HG02571 (cell line): ENCODE results near the gene SLC24A4.

Source experiments
- ATAC-seq: cut with Tn5 transposase; IDR thresholded peaks from one replicate; pipeline ENCODE4 v1.9.1; 2021; ENCODE audit warnings: mild to moderate bottlenecking, moderate library complexity; ENCODE audit not compliant: unreplicated experiment

The SLC24A4 gene

DNA sequence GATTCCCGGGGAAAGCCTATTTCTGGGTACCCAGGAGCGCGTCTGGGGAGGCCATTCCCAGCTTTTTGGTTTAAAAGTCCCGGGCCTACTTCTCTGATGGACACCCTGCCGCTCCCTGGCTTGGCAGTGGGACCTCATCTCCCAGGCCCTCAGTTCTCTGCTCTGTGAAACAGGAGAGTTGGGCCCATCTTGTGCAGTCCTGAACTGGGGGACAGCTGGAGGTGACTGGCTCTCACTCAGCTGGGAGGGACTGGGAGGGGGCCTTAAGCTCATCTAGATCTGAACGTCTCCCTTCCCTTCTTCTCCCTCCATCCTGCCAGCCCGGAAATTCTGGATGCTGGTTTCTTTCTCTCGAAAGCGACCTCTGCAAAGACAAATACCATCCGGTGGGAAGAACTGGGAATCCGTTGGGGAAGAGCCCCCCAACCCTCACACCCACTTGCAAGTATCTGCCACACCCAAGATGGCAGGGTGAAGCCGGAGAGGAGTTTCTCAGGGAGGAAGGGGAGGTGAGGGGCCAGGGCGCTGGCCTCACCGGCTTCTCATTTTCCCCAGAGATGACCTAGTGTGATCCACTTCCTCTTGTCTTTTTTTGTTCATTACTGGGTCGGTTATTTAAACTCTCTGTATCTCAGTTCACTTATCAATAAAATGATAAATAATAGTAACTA lies 192.0 kb downstream of the SLC24A4 start:
- ATAC-seq, result no peak

DNA sequence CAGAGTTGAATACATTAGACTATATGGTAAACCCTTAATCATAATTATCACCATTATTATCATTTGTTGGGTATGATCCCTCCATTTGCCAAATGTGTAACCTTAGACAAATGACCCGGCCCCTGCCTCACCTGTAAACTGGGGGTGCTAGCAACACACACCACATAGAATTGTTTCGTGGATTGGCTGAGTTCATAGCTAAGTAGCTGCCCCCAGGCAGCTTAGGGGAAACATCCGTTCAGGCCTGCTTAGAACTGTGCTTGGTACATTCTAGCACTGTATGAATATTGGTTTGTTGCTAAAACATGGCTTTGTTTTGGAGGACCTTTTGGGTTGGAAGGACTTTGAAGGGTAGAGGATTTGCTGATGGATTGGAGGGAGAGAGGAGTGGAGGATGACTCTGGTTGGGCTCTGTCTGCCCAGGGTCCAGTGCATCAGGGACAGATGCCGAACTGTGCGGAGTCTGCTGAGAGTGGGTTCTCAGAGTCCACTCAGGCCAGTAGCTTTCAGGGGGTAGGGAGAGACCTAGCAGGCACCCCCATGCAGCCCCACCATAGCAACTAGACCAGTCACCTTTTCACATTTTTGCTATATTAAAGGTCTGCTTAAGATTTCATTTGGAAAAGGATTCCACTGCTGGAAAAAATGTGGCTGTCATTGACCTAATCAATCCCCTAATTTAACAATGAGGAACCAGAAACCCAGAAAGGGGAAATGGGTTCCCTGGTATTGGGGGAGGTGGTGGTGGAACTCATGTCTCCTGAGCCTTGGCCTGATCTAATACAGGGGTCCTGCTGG lies 192.8 kb downstream of the SLC24A4 start:
- no peak for ATAC-seq

DNA sequence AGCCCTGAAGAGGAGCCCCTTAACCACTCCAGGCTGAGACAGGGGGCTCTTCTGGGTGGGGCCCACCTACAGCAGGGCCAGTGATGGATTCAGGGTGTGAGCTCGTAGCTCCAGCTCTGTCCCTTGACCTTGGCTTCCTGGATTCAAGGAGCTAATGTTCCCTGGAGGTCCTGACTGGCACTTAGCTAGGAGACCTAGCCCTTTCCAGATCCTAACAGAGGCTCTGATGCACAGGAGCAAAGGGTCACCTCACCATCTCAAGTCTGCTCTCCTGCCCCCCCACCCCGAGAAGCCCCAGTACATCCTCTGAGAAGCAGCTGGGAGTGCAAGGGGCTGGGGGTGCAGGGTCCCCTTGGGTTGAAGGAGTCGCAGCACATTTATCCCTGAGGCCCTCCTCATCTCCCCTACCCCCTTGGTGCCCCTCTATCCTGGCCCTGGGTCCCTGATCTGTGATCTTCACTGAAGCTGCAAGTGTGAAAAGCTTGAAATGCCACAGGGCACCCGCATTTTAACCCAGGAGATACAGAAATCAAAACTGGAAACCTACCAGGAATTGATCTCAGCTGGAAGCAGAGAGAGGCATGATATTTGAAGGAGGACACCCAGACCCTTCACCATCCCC lies 193.5 kb downstream of the SLC24A4 start:
- ATAC-seq, result no peak

DNA sequence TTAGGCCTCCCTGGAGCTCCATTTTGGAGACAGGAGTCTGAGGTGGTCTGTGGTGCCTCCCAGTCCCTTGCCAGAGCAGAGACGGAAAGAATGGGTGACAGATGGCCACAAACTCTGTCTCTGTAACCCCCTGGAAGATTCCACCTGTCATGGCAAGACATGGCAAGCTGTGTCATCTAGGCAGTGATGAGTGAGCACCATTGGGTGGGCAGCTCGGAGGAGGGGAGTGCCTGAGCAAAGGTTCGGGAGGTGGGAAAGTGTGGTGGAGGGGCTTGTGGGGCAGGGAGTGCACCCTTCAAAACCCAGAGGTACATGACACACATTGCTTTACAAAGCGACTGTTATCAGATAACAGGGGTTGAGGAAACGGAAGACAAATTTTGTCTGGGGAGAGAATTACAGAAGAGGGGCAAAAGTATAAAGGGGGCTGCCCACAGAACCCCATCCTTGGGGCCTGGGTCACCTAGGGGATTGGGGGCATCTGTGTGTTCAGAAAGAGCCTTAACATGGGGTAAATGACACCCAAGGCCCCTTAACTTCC lies 194.1 kb downstream of the SLC24A4 start:
- ATAC-seq, result no peak

DNA sequence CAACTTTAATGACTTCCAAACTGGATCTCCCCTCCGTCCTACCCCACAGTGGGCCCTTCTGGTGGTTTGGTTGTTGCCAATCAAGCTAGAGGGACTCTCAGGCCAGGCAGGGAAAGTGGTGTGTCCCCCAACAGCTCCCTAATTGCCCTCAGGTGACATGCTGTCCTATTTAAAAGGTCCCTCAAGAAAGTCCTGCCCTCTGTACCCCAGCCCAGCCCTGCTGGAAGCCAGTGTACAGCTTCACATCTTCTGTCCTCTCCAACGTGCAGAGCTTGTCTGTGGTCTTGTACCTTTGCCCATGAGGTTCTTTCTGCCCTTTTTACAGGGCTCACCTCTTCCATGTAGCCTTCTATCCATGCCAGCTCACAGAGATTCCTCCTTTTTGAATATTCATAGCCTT lies 194.8 kb downstream of the SLC24A4 start:
- ATAC-seq, result no peak

DNA sequence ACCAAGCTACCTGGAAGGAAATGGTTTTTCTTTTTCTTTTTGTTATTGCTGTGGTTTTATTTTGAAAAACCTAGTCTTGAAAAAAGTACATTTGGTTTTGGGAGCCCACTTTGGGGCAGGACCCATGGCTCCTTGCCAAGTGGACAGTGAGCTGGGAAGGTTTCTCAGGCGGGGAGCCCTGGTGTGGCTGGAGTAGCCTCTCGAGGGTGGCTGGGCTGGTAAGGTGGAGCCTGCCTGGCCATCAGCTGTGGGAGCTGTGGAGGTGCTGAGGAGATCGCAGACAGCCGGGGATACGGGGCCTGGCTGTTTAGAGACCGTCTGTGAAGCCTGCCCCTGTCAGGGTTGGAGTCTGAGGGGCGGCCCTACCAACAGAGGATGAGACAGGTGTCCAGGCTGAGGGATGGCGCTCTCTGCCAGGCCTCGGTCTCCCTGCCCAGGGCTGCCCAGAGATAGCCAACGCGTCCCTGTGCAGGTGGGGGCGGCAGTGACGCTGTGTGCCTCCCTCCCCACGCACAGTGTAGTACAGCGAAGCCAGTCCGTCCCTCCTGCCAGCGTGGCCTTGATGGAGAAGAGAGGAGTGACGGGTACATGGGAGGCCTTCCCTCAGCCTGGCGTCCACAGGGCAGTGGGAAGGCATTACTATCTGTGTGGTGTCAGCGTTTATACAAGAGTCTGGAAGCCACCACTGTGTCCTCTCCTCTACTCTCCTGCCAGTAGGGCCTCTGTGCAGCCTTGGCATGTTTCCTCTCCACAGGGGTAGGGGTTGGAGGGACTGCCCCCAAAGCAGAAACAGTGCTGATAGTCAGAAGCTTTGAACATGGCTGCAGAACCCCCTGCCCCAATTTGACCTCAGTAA lies 196.5 kb downstream of the SLC24A4 start:
- ATAC-seq, result no peak

DNA sequence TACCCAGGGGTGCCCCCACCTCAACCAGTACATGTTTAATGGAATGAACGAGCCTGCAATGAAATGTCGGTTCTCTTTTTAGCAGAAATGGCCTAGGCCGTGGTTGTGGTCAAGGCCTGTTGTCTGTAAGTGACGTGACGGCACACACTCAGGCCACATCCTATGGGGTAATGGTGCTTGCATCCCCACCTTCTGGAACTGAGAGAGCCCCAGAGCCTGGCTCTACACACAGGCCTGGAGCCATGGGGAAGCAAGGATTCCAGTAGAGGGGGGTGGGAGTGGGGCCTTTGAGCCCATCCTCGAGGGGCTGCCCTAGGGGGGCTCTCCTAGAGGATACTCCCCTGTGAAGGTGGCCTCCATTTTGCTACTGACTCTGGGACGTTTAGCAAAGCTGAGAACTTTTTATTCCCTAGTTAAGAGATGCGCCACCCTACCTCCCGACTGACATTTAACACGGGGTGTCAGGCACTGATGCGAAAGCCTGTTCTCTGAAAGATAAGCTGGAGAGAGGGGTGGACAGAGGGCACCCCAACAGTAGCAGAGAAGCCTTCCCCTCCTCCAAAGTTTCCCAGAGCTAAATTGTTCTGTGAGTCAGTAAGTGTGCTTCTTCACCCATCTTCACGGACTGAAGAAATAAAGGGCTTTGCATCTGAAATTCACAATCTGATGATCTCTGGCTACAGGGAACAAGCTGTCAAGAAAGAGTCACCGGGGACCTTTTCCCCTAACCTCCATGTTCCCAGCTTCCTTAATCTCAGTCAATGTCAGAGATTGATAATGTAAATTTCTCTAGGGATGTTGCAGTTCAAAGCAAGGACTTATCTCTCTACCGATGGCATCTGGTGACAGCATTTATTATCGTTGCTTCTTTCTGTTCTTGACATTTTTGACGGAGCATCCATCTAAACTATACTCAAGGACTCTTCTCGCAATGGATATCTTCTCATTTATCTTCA lies 197.4 kb downstream of the SLC24A4 start:
- no peak for ATAC-seq

DNA sequence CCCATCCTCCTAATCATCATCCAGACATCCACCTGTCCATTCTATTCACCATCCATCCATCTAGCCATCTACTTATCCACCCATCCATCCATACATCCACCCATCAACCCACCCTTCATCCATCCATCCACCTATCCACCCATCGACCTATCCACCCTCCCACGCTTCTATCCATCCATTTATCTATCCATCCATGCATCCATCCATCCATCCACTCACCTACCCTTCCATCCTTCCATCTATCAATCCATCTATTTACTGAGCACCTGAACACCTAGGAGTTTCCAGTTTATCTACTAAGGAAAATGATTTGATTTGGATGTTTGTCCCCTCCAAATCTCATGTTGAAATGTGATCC lies 198.1 kb downstream of the SLC24A4 start:
- ATAC-seq, result no peak

DNA sequence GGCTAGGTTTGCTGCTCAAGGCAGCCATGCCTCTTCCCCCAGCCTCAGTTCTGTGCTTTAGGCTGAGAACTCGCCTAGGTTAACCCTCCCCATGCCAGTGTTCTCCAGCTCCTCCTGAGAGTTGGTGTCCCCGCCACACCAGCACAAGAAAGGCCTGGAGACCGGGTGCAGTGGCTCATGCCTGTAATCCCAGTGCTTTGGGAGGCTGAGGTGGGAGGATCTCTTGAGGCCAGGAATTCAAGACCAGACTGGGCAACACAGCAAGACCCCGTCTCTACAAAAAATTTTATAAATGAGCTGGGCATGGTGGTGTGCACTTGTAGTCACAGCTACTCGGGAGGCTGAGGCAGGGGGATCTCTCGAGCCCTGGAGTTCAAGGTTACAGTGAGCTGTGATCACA lies 200.8 kb downstream of the SLC24A4 start:
- no peak for ATAC-seq

DNA sequence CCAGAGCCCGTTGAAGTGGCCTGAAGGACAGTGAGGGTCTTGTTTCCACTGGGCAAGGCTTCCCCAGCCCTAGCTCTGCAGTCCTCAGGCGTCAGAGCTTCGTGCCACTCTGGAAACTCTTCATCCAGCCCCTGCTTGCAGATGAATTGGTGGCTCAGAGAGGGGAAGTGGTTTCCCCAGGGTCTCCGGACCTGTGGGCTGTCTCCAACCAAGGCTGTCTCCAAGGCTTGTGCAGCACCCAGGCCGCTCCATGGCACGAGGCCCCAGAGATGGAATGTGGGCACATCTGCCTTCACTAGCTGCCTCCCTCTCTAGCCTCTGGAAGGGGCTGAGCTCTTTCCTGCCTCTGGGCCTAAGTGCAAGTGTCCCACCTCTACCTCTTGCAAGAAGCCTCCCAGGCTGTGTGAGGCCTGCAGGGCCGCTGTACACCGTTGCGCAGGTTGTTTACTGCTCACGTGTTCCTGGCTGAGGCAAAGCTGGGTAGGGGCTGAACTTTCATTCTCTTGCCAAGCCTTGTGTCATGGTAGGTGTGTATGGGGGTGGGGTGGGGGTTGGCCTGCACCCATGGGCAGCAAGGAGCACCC lies 201.7 kb downstream of the SLC24A4 start:
- ATAC-seq, result no peak

DNA sequence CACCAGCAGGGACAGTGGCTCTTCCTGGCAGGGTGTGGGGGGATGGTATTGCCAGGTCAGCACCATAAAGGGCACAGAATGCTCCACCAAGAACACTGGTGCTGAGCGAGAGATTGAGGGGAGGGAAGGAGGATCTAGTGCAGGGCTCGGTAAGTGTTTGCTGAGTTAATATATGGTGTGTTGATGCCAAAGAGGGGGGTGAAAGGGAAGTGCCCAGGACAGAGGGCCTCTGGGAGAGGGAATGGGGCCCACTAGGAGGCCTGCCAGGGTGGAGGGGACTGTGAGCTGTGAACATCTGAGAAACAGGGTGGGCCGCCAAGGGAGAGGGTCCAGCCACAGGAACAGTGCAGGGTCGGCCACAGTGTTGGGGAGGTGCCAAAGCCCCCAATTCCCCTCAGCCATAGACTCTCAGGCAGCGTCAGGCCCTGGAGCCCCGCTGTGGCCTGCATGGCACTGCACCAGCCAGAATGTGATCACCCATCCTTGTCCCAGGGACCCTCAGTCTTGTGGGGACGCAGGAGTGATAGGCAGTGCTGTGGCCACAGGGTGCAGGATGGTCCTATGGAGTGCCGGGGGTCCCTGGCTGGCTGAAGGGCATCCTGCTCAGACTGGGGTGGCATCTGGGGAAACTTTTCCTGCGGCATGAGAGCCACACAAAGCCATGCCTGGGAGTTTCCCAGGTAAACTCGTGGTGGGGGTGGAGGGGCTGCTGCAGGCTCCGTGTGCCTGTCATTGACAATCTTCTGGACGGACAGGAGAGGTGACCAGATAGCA lies 202.5 kb downstream of the SLC24A4 start:
- ATAC-seq, result no peak

DNA sequence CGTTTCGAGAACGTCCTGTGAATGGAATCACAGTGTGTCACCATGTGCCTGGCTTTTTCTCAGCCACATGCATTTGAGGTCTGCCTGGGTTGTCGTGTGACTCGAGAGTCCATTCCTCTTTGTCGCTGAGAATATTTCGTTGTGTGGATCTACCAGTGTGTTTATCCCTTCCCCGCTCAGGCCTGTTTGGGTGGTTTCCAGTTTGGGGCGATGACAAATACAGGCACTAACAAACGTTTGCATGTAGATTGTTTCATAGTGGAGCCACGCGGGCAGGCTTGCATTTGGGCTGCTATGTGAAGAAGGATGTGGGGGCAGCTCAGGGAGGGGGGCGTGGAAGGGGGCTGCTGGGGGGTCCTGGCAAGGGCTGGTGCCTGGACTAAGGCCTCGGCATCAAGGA lies 204.8 kb downstream of the SLC24A4 start:
- no peak for ATAC-seq

DNA sequence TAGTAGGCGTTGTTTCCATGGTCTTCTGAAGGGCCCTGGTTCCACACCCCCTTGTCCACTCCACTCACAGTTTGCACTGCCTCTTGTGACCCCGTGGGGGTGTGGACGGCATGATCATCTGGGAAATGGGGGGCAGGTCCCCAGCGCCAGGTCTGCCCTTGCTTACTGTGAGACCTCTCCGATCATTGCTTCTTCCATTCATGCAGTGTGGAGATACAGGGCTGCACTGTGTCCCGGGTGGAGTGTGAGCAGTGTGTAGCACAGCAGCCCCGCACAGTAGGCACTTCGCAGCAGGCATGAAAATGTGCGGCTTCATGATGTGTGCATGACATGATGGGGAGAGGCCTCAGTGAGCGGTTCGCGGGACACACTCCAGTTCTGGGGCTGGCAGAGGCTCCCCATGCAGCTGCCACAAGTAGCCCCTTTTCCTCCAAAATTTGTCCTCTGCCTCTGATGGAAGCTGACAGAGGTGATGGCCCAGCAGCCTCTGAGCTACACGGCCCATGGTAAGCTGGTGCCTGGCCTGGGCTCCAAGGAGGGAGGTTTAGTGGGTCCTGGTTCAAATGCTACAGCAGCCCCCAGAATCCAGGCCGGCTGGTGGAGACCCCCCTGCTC lies 205.6 kb downstream of the SLC24A4 start:
- ATAC-seq, result no peak

DNA sequence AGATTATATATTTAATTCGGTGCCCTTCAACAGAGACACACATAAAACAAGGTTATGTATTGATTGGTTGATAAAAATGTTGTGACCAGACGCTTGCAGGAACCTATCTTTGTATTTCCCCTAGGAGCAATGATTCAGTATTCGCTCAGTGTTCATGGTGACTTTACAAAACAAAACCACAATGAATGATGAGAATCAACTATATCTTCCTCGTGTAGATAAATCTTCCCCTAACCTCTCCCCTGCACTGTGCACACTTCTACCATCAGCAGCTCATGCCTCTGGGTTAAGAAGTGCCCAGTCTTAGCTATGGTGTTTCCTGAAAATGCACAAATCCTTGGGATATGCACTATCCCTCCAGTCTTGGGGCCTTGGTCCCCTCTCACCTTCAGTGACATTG lies 206.9 kb downstream of the SLC24A4 start:
- ATAC-seq, result no peak

DNA sequence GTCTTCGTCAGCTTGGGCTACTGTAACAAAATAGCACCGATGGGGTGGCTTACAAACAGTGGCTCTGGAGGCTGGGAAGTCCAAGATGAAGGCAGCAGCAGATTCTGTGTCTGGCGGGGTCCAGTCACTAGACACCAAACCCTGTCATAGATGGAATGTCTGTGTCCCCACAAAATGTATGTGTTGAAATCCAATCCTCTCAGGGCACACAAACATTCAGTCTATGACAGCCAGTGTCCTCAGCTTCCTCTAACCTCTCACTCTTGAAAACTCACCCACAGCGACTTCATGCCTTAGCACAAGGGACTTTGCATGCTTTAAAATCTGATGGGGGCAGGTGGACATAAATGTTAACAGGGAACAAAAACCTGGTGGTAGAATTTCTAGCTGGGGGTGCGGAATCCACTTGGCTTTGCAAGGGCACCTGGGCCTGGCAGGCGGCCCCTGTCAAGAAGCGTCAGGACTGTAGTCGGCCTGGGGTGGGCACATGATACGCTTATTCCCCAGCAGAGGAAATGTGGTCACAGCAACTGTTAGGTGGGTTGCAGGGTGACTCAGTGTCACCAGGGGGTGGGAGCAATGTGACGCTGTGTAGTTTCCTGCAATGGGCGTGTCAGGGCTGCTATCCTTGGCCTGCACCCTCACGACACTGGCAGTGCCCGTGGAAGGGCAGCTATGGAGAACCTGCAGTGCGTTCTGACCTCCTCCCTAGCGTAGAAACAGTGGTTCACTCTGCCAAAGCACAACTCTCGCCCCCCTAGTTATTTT lies 208.3 kb downstream of the SLC24A4 start:
- ATAC-seq, result no peak

DNA sequence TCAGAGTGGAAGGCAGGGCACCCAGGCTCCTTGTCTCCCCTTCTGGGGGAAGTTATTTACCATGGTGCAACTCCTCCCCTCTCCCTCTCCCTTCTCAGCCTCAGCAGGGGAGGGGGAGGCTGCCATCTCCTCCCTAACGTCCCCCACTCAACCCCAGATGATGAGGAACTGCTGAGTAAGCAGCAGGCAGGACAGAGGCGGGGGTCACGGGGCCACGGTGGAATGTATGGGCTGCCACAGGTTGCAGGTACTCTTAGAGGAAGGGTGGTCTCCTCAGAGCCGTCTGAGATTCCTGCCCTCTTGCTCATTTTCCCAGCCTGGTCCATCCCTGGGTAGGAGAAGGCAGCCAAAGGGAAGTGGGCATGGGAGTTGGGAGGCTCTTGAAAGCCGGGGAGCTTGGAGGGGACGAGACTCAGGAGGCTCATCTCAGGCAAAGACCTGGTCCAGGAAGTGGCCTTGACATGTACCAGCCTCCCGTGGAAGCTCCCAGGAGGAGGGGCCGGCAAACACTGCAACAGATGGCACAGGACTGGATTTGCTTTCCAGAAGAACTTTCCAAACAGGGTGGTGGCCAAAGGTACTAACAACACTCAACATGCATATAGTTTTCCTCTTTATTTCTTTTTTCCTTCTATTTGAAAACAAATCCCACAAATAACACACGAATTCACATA lies 209.7 kb downstream of the SLC24A4 start:
- ATAC-seq, result no peak
